Kidney (tissue), 14 donors: ENCODE data around the gene NXPH1. TPM values are rescaled to one million over a fixed set of nuclear protein-coding genes. Genes with fewer than 3 reads are reported as not detected.

Experiments
- DNase-seq, 5 donors: peaks; one replicate each; pipeline ENCODE4 v3.0.0-alpha.2; 2013 to 2020
- FAIRE-seq: peaks from 2 replicates; lab custom pipeline; 2012; peaks lifted over from hg19 to GRCh38; lab: Jason Lieb, UNC
- H3K27ac ChIP-seq, 2 donors: one replicate each; pipeline ENCODE4 v1.7.0; 2013; ENCODE audit warnings: low read depth in 2 of 2, low read length in 2 of 2, inconsistent platforms in 1 of 2
- H3K27me3 ChIP-seq: one replicate; pipeline ENCODE4 v1.7.1; 2013; ENCODE audit warnings: low read length, inconsistent platforms; ENCODE audit not compliant: control insufficient read depth, insufficient read depth
- H3K36me3 ChIP-seq, 3 donors: one replicate each; pipeline versions ENCODE4 v1.7.0 to v1.7.1; 2013; ENCODE audit warnings: low read length in 3 of 3, control low read depth in 1 of 3, inconsistent platforms in 1 of 3; ENCODE audit not compliant: insufficient read depth in 3 of 3, control insufficient read depth in 2 of 3
- H3K4me1 ChIP-seq, 3 donors: one replicate each; pipeline versions ENCODE4 v1.7.0 to v1.7.1; 2013; ENCODE audit warnings: low read length in 3 of 3, inconsistent platforms in 1 of 3, low read depth in 1 of 3; ENCODE audit not compliant: control insufficient read depth in 2 of 3, insufficient read depth in 2 of 3
- H3K4me3 ChIP-seq, 3 donors: one replicate each; pipeline versions ENCODE4 v1.7.0 to v1.8.1; 2013; ENCODE audit warnings: low read length in 3 of 3, control low read depth in 1 of 3, inconsistent platforms in 1 of 3
- H3K9ac ChIP-seq, 3 donors: one replicate each; pipeline versions ENCODE4 v1.7.0 to v1.7.1; 2013; ENCODE audit warnings: low read length in 3 of 3, control low read depth in 1 of 3, inconsistent platforms in 1 of 3
- H3K9me3 ChIP-seq, 3 donors: one replicate each; pipeline versions ENCODE4 v1.7.0 to v1.7.1; 2013; ENCODE audit warnings: low read length in 3 of 3, control low read depth in 1 of 3, inconsistent platforms in 1 of 3; ENCODE audit not compliant: control insufficient read depth in 2 of 3, insufficient read depth in 1 of 3
- intact Hi-C: fragments of 100-400 bp; cut with DNase I; formaldehyde crosslinking; loops from one replicate; pipeline ENCODE4 v1.11.1; 2022
- polyA plus RNA-seq: library from polyadenylated mRNA; stranded (reverse); fragments of 350-450 nt; fragmentation: Illumina TruSeq; extraction: RNeasy Lipid Tissue Mini Kit (QIAGEN cat#74804); gene quantifications from one replicate; pipeline ENCODE4 v1.2.3, GENCODE V29; 2014; ENCODE audit warnings: low read depth, low replicate concordance; ENCODE audit not compliant: insufficient read depth
- total RNA-seq: library from RNA; stranded (reverse); fragmentation: NEBNext Ultra II Directional; extraction: Animal tissue kit (Norgen Biotek cat#: 25700); gene quantifications from one replicate; pipeline ENCODE4 v1.2.1, GENCODE V29; 2021
- TF ChIP-seq, protein P1 (sequence below): IDR thresholded peaks from 3 replicates; pipeline ENCODE4 v1.5.1; 2012; ENCODE audit warnings: mild to moderate bottlenecking, moderate library complexity, borderline replicate concordance; ENCODE audit not compliant: insufficient read depth; ENCODE audit errors: extremely low read depth
- donor health status: control.
- donor health status: control.
- donor health status: control.
- donor health status: control.
- donor health status: control.
- donor health status: DM: yes; HTN: yes; CAD: no.
- donor health status: Normal renal cell carcinoma (clear cell type).

The NXPH1 gene
- total and polyA plus RNA-seq, 2 donors from 2014 or later: not detected

GRCh38 chr7:8778459-8778858 lies 345.1 kb downstream of the NXPH1 start:
- H3K4me1 ChIP-seq: no peaks in the 10 kb centered on the region
- no peaks in the 10 kb centered on the region for H3K36me3 ChIP-seq
- no peak for FAIRE-seq
- TF ChIP-seq, protein P1, sequence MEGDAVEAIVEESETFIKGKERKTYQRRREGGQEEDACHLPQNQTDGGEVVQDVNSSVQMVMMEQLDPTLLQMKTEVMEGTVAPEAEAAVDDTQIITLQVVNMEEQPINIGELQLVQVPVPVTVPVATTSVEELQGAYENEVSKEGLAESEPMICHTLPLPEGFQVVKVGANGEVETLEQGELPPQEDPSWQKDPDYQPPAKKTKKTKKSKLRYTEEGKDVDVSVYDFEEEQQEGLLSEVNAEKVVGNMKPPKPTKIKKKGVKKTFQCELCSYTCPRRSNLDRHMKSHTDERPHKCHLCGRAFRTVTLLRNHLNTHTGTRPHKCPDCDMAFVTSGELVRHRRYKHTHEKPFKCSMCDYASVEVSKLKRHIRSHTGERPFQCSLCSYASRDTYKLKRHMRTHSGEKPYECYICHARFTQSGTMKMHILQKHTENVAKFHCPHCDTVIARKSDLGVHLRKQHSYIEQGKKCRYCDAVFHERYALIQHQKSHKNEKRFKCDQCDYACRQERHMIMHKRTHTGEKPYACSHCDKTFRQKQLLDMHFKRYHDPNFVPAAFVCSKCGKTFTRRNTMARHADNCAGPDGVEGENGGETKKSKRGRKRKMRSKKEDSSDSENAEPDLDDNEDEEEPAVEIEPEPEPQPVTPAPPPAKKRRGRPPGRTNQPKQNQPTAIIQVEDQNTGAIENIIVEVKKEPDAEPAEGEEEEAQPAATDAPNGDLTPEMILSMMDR: no peak
- H3K9ac ChIP-seq: no peak overlapping the region
- H3K27me3 ChIP-seq: no peaks in the 10 kb centered on the region
- H3K9me3 ChIP-seq: no peaks in the 10 kb centered on the region
- no peak overlapping the region for H3K27ac ChIP-seq
- intact Hi-C loops: no loop called here
- DNase-seq: no peak
- no peak overlapping the region for H3K4me3 ChIP-seq

- no peaks in the 10 kb centered on the region for H3K9me3 ChIP-seq
- DNase-seq (no peak), FAIRE-seq (no peak)
- H3K4me3 ChIP-seq: no peak overlapping the region
- TF ChIP-seq, protein P1: no peak
- no peak overlapping the region for H3K9ac ChIP-seq
- no peaks in the 10 kb centered on the region for H3K4me1 ChIP-seq
- H3K36me3 ChIP-seq: no peaks in the 10 kb centered on the region
- no peak overlapping the region for H3K27ac ChIP-seq
- no peaks in the 10 kb centered on the region for H3K27me3 ChIP-seq
- intact Hi-C loops: no loop called here
Observed at GRCh38 chr7:8781166-8781565, 347.8 kb downstream of the NXPH1 start.

DNA sequence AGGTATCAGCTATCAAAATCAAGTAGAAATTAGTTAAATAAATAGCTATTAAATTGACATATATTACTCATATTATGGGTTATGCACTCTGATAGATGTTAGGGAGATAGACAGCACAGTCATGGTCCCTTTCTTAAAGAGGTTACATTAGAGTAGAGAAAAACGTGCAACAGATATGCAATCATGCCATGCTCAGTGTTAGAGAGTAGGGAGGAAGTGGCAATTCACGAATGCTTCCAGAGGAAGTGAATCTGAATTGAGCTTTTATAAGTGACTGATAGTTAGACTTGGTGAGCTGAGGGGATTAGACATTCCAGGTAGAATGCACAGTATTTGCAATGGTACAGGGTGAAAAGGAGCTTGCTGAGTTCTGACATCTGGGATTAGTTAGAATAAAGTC lies 349.8 kb downstream of the NXPH1 start:
- Histone ChIP-seq H3K9ac (no peak overlapping the region), H3K9me3 (no peaks in the 10 kb centered on the region), H3K27ac (no peak overlapping the region), H3K4me1 (no peaks in the 10 kb centered on the region), H3K4me3 (no peak overlapping the region), H3K36me3 (no peaks in the 10 kb centered on the region), H3K27me3 (no peaks in the 10 kb centered on the region)
- no peak for FAIRE-seq
- TF ChIP-seq, protein P1: no peak
- no peak for DNase-seq
- intact Hi-C loops: no loop called here

DNA sequence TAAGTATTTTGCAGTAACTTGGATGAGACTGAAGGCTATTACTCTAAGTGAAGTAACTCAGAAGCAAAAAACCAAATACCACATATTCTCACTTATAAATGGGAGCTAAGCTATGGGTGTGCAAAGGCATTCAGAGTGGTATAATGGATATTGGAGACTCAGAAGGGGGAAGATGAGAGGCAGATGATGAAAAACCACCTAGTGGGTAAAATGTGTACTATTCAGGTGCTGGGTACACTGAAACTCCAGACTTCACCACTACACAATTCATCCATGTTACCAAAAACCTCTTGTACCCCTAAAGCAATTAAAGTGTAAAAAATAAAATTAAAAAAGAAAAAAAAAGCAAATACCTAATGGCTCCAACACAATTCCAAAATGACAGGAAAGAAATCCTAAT lies 351.7 kb downstream of the NXPH1 start:
- no peak for DNase-seq
- Histone ChIP-seq H3K36me3 (no peaks in the 10 kb centered on the region), H3K4me1 (no peaks in the 10 kb centered on the region), H3K4me3 (no peak overlapping the region), H3K9ac (no peak overlapping the region), H3K27me3 (no peaks in the 10 kb centered on the region), H3K9me3 (no peaks in the 10 kb centered on the region), H3K27ac (no peak overlapping the region)
- intact Hi-C loops: no loop called here
- FAIRE-seq: no peak
- TF ChIP-seq, protein P1: no peak
